ENCODE measurements around the gene KRTCAP2. TPM values are rescaled to one million over a fixed set of nuclear protein-coding genes. Genes with fewer than 3 reads are reported as not detected.

Gene KRTCAP2
- total RNA-seq, 2 experiments from 2014 or later = 166 to 177 TPM

DNA sequence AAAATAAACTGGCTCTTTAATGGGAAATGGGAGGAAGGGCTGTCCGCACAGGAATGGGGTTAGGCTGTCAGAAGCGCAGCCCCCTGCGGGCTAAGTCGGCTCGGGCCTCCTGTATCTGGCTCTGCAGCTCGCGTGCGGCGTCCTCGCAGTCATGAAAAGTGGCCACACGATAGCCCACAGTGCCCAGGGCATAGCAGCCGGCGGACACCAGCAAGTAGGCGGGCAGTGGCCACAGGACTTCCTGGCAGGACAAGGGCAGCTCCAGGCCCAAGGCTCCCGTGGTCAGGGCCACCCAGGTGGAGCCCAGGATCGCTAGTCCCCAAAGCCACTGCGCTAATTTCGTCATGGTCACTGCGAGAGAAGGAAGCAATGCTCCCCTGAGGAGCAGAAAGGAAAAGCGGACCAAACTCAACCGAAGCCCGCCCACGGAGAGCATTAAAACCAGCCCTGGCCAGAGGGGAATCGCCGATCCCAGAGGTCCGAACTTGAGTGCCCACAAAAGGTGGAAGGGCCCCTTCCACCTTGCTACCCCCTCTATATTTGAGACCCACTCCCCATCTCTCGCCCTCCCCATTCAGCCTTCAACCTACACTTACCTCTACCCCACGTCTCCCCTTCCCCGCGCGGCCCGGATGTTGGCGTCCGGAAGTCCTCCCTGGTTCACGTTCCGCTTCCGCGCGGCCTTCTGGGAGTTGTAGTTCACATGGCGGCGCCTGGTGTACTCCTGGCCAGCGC, 33.0 kb downstream of the KRTCAP2 start, which contains the start of gene DPM3:
Gene DPM3, minus strand, starts transcription at position 637 of the 735 bp plus-strand sequence. Its CDS starts 291 bp downstream, at position 346.
- peak; percentile 80 for ATAC-seq
- CTCF ChIA-PET = interaction anchor here (0.7 to 1.7 kb wide), 8 partner anchors 14 to 79 kb away, joined by 3 to 7 read pairs (median 4); partner anchors contain the start of genes KRTCAP2 and TRIM46
- Mint-ChIP-seq H3K4me3 (peak within 1 kb of the TSS; percentile 100), H3K27ac (peak within 1 kb of the TSS; percentile 95), H3K4me1 (peaks cover 33% of the 10 kb centered on the region), H3K27me3 (peaks cover 6% of the 10 kb centered on the region), H3K9me3 (ENCODE audit: low read depth) (no peaks in the 10 kb centered on the region), H3K36me3 (peaks cover 14% of the 10 kb centered on the region)
- DNase-seq = peak; percentile 94

DNA sequence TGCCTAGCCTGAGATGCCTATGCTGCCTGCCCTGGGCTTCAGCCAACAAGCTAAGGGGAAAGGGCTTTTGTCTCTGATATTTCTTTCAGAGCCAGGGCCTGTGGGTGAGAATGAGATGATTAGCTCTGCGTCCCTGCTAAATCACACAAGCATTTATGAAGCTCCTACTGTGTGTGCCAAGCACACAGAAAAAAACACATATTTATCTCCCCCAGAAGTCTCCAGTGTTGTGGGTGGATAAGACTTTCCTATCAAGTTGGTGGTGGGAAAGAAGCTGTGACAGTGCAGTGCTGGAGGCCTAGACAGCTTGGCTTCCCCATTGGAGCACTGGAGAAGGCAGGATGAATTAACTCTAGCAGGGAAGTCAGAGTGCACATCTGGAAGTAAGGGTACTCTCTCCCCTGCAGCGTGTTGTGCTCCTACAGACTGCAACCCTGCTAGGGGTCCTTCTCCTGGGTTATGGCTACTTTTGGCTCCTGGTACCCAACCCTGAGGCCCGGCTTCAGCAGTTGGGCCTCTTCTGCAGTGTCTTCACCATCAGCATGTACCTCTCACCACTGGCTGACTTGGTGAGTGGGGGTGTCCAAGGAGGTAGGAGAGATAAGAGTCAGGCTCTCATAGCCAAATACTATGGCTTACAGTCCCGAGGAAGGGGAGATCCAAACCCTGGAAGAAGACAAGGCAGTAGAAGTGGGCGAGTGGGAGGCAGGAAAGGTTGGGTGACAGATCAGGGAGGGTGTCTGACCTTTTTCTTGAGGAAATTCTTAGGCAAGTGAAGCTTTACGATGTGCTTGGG, 35.8 kb downstream of the KRTCAP2 start:
- ATAC-seq (no peak), DNase-seq (no peak)
- no peaks in the 10 kb centered on the region for H3K9me3 Mint-ChIP-seq (ENCODE audit: low read depth)
- peak overlapping the region; percentile 97 for H3K4me3 Mint-ChIP-seq
- H3K27ac Mint-ChIP-seq = peak overlapping the region; percentile 98
- CTCF ChIA-PET = interaction anchor here (0.9 to 5.1 kb wide), 7 partner anchors 30 to 56 kb away, joined by 3 to 32 read pairs (median 15); partner anchors contain the start of gene KRTCAP2
- H3K4me1 Mint-ChIP-seq = peaks cover 39% of the 10 kb centered on the region
- H3K36me3 Mint-ChIP-seq = peaks cover 14% of the 10 kb centered on the region
- peaks cover 3% of the 10 kb centered on the region for H3K27me3 Mint-ChIP-seq

DNA sequence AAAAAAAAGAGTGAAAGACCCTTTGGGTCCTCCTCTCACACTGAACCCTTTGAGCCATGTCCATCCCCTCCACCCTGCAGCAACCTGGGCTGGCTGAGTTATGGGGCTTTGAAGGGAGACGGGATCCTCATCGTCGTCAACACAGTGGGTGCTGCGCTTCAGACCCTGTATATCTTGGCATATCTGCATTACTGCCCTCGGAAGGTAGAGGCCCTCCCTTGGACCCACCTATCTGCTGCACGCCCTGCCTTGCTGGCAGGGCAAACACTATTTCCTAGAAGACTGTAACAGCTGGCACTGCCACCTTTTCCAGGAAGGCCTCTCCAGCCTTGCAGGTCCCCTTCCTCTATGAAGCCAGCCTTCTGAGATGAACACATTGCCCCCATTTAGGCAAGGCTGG, 36.4 kb downstream of the KRTCAP2 start:
- Mint-ChIP-seq H3K9me3 (ENCODE audit: low read depth) (no peaks in the 10 kb centered on the region), H3K36me3 (peaks cover 13% of the 10 kb centered on the region), H3K27me3 (peaks cover under 1% of the 10 kb centered on the region), H3K27ac (peak overlapping the region; percentile 98), H3K4me3 (peak overlapping the region; percentile 97), H3K4me1 (peaks cover 39% of the 10 kb centered on the region)
- CTCF ChIA-PET = interaction anchor here (0.7 to 5.1 kb wide), 6 partner anchors 32 to 57 kb away, joined by 3 to 32 read pairs (median 18); partner anchors contain the start of gene KRTCAP2
- DNase-seq (peak; percentile 48), ATAC-seq (no peak)

DNA sequence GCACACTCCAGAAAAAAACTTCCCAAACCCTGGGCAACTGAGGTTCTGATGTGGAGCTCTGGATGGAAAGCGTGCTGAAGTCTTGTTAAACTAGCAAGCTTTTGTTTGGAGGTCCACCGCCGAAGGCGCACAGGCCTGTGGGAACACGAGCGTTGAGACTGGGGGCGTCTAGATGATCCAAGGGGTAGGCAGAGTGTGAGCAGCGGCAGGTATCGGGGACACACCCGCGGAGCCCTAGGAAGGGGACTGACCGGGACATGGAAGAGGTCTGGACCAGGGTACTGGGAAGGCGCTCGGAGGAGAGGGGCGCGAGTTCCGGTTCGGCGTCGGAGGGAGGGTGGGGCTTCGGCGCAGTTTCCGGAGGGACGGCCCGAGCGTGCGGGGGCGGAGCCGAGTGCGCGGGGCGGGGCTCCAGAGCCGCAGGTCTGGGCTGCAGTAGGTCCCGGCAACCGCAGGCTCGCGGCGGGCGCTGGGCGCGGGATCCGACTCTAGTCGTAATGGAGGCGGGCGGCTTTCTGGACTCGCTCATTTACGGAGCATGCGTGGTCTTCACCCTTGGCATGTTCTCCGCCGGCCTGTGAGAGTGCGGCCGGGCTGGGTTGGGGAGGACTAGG, 37.6 kb downstream of the KRTCAP2 start, which contains the start of gene SLC50A1:
Gene SLC50A1, plus strand, starts transcription at position 438 of the 614 bp plus-strand sequence. Its CDS starts 60 bp downstream, at position 498.
- Mint-ChIP-seq H3K36me3 (peaks cover 13% of the 10 kb centered on the region), H3K27me3 (peaks cover 2% of the 10 kb centered on the region), H3K9me3 (ENCODE audit: low read depth) (no peaks in the 10 kb centered on the region), H3K4me1 (peaks cover 37% of the 10 kb centered on the region), H3K27ac (peak within 1 kb of the TSS; percentile 98), H3K4me3 (peak within 1 kb of the TSS; percentile 97)
- DNase-seq = peak; percentile 95
- peak; percentile 84 for ATAC-seq
- CTCF ChIA-PET = interaction anchor here (0.9 to 5.1 kb wide), 6 partner anchors 33 to 91 kb away, joined by 3 to 32 read pairs (median 14); partner anchors contain the start of gene KRTCAP2

DNA sequence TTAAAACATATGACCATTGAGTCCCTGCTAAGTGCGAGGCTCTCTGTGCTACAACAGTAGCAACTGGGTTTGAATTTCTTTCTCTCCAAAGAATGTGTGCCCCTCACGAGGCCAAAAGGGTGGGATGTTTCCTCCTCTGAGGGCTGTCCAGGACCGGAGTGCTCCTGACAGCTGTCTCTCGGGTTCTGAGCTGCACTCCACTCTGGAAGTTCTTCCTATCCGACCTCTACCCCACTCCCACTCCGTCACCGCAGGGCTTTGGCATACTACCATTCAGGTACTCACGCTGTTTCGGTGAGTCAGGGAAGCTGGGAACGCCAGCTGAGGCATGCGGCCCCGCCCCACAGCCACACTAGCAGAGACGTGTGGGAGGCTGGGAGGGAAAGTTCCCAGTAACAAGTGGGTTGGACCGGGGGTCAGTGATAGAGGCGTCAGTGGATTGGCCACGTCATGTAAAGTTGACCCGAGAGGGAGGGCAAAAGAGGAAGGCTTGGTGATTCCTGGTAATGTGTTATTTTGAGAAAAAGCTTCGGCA, 38.2 kb downstream of the KRTCAP2 start:
- ATAC-seq (no peak), DNase-seq (peak; percentile 61)
- no peaks in the 10 kb centered on the region for H3K9me3 Mint-ChIP-seq (ENCODE audit: low read depth)
- H3K27ac Mint-ChIP-seq = peak overlapping the region; percentile 98
- H3K4me1 Mint-ChIP-seq = peaks cover 34% of the 10 kb centered on the region
- peaks cover 5% of the 10 kb centered on the region for H3K27me3 Mint-ChIP-seq
- peaks cover 11% of the 10 kb centered on the region for H3K36me3 Mint-ChIP-seq
- H3K4me3 Mint-ChIP-seq = peak overlapping the region; percentile 97
- CTCF ChIA-PET = interaction anchor here (0.9 to 5.1 kb wide), 7 partner anchors 31 to 91 kb away, joined by 3 to 32 read pairs (median 6); partner anchors contain the start of gene KRTCAP2

DNA sequence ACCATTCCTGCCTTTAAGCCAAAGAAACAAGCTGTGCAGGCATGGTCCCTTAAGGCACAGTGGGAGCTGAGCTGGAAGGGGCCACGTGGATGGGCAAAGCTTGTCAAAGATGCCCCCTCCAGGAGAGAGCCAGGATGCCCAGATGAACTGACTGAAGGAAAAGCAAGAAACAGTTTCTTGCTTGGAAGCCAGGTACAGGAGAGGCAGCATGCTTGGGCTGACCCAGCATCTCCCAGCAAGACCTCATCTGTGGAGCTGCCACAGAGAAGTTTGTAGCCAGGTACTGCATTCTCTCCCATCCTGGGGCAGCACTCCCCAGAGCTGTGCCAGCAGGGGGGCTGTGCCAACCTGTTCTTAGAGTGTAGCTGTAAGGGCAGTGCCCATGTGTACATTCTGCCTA, 38.8 kb downstream of the KRTCAP2 start:
- peaks cover 10% of the 10 kb centered on the region for H3K27me3 Mint-ChIP-seq
- CTCF ChIA-PET = interaction anchor here (0.9 to 5.1 kb wide), 7 partner anchors 22 to 90 kb away, joined by 3 to 32 read pairs (median 5); partner anchors contain the start of gene KRTCAP2
- H3K36me3 Mint-ChIP-seq = peaks cover 11% of the 10 kb centered on the region
- H3K4me3 Mint-ChIP-seq = peak overlapping the region; percentile 97
- DNase-seq = no peak
- peaks cover 31% of the 10 kb centered on the region for H3K4me1 Mint-ChIP-seq
- no peaks in the 10 kb centered on the region for H3K9me3 Mint-ChIP-seq (ENCODE audit: low read depth)
- ATAC-seq = no peak
- peak overlapping the region; percentile 98 for H3K27ac Mint-ChIP-seq

DNA sequence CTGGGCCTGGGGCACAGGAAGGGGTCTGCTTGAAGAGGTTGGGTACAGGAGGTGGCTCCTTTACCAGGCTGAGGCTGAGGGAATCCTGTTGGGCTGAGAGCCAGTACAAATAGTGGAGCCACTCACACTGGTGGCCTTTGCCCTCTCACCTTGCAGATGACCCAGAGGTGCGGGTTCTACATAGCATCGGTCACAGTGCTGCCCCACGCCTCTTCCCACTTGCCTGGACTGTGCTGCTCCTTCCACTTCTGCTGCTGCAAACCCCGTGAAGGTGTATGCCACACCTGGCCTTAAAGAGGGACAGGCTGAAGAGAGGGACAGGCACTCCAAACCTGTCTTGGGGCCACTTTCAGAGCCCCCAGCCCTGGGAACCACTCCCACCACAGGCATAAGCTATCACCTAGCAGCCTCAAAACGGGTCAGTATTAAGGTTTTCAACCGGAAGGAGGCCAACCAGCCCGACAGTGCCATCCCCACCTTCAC, 39.3 kb downstream of the KRTCAP2 start:
- DNase-seq = no peak
- H3K4me3 Mint-ChIP-seq = no peak overlapping the region
- no peaks in the 10 kb centered on the region for H3K9me3 Mint-ChIP-seq (ENCODE audit: low read depth)
- peaks cover 15% of the 10 kb centered on the region for H3K27me3 Mint-ChIP-seq
- CTCF ChIA-PET = interaction anchor here (0.9 to 5.1 kb wide), 5 partner anchors 21 to 49 kb away, joined by 3 to 32 read pairs (median 5); partner anchors contain the start of gene KRTCAP2
- no peak overlapping the region for H3K27ac Mint-ChIP-seq
- peaks cover 32% of the 10 kb centered on the region for H3K4me1 Mint-ChIP-seq
- H3K36me3 Mint-ChIP-seq = peaks cover 9% of the 10 kb centered on the region
- no peak for ATAC-seq

DNA sequence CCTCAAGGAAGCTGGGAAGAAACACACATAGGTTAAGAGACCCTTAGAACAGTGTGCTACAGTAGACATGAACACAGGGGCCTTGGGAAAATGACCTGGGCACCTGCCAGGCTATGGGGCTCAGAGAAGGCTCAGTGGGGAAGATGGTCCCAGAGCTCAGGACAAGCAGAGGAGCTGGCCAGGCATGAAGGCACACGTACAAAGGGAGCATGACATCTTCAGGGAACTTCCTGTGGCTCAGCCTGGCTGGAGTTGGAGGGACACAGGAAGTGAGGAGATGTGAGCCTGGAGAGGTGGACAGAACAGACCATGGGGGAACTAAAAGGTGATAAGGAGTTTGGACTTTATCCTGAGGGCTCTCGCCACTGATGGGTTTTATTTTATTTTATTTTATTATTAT, 41.2 kb downstream of the KRTCAP2 start:
- CTCF ChIA-PET = interaction anchor here (1.3 to 3.1 kb wide), 3 partner anchors 16 to 41 kb away, joined by 3 to 9 read pairs (median 5); partner anchors contain the start of gene KRTCAP2
- no peak for ATAC-seq
- Mint-ChIP-seq H3K4me1 (peaks cover 31% of the 10 kb centered on the region), H3K9me3 (ENCODE audit: low read depth) (no peaks in the 10 kb centered on the region), H3K4me3 (no peak overlapping the region), H3K36me3 (no peaks in the 10 kb centered on the region), H3K27ac (no peak overlapping the region), H3K27me3 (peaks cover 33% of the 10 kb centered on the region)
- no peak for DNase-seq

DNA sequence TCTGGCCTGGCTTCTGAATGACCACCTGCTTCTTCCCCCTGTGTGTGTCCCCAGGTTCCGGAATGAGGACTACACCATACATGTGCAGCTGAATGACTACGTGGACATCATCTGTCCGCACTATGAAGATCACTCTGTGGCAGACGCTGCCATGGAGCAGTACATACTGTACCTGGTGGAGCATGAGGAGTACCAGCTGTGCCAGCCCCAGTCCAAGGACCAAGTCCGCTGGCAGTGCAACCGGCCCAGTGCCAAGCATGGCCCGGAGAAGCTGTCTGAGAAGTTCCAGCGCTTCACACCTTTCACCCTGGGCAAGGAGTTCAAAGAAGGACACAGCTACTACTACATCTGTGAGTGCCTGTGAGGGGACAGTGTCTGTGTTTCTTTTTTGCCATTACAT, 41.8 kb downstream of the KRTCAP2 start:
- Mint-ChIP-seq H3K4me3 (no peak overlapping the region), H3K9me3 (ENCODE audit: low read depth) (no peaks in the 10 kb centered on the region), H3K27me3 (peaks cover 38% of the 10 kb centered on the region), H3K27ac (no peak overlapping the region), H3K36me3 (no peaks in the 10 kb centered on the region), H3K4me1 (peaks cover 29% of the 10 kb centered on the region)
- no peak for ATAC-seq
- CTCF ChIA-PET = interaction anchor here (1.3 to 3.1 kb wide), 5 partner anchors 15 to 81 kb away, joined by 3 to 9 read pairs (median 5); partner anchors contain the start of gene KRTCAP2
- DNase-seq = no peak

DNA sequence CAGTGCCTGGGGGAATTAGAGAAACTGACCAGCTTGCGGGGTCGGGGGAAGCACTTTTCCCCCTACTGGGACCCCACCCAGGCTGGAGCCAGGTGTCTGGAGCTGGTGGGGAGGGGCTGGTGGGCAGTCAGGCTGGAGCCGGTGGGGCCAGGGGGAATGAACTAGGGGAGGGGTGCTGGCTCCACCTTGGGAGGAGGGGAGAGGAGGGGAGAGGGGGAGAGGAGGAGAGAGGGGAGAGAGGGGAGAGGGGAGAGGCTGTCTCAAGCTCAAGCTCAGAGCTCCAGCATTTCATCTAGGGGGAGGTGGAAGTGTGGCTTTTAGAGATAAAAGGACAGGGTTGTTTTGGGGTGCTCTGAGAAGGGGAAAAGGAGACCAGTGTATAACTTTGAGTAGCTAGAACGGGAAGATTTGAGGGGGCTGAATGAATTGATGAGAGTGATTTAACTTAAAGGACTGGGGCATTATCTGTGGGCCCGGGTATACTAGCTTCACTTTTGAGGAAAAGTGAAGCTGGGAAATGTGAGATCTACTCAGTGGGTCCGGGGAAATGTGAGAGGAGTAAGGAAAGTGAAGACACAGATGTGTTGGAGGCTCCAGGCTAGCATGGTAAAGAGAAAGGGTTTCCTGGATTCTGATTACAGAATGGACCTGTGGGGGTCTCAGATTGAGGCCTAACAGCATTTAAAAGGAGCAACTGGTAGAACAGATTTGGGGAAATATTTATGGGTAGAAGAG, 42.7 kb downstream of the KRTCAP2 start:
- ATAC-seq = no peak

DNA sequence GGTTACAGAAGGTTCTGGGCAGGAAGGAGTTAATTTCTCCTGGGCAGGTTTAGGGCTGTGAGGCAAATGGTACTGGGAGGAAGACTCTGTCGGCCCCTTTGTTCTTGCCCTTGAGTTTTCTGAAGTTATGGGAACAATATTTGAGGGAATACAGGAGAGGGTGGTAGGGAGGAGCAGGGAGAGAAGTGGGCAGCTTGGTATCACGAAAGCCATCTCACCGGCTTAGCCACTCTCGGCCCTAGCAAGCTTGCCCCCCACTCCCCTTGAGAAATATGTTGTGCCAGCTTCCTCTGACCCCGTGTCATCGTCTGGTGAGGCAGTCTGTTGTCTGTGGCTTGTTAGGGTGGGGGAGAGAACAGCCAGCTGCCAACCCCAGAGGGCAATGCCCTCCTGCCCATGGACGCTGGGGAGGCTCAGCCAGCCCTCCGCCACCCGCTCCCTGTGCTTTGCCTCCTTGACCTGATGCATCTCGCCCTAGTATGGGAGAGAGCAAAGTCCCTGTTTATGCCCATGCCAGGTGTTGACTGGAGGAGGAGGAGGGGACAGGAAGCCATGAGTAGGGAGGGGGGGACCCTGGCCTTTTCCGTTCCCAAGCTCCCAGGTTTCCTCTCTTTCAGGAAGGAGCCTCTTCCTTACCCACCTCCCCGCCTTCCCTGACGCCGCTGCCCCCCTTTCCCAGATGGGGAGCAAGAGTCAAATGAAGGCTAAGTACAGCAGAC, 44.2 kb downstream of the KRTCAP2 start:
- CTCF ChIA-PET = interaction anchor here (0.9 to 1.6 kb wide), 3 partner anchors 38 to 130 kb away, joined by 3 to 9 read pairs (median 6); no protein-coding TSS in a partner anchor

More for the DNA sequence above, 42.7 kb downstream of the KRTCAP2 start:
- Mint-ChIP-seq H3K27me3 (peaks cover 43% of the 10 kb centered on the region), H3K4me1 (peaks cover 31% of the 10 kb centered on the region), H3K36me3 (no peaks in the 10 kb centered on the region), H3K4me3 (no peak overlapping the region), H3K27ac (no peak overlapping the region), H3K9me3 (ENCODE audit: low read depth) (no peaks in the 10 kb centered on the region)
- DNase-seq = no peak
- CTCF ChIA-PET = interaction anchor here (1.1 to 3.1 kb wide), 5 partner anchors 14 to 80 kb away, joined by 3 to 9 read pairs (median 5); partner anchors contain the start of gene KRTCAP2

More for the DNA sequence above, 44.2 kb downstream of the KRTCAP2 start:
- Mint-ChIP-seq H3K27ac (no peak overlapping the region), H3K36me3 (no peaks in the 10 kb centered on the region), H3K4me1 (peaks cover 25% of the 10 kb centered on the region), H3K9me3 (ENCODE audit: low read depth) (no peaks in the 10 kb centered on the region), H3K4me3 (no peak overlapping the region), H3K27me3 (peaks cover 58% of the 10 kb centered on the region)
- ATAC-seq = no peak
- DNase-seq = no peak

Data from activated CD8-positive, alpha-beta memory T cell treated with anti-CD3 and anti-CD28 coated beads, Interleukin-2, amount 10 ng/mL, durations not matched to agents 7 days and 5 days (primary cell).